Loucy (cell line): ENCODE results near the gene ADAMTSL2.

Source experiments
- H2AFZ ChIP-seq: fragments of 200-600 bp; sonication (generic); 2 replicates; pipeline ENCODE4 v1.6.0; 2016; ENCODE audit warnings: antibody characterized with exemption, mild to moderate bottlenecking, low read length, moderate library complexity
- H3F3A ChIP-seq: fragments of 200-600 bp; 2 replicates; pipeline ENCODE4 v1.6.0; 2016; ENCODE audit warnings: antibody characterized with exemption, low read depth, mild to moderate bottlenecking
- H3K27me3 ChIP-seq: fragments of 200-600 bp; sonication (generic); 2 replicates; pipeline ENCODE4 v1.6.1; 2014; ENCODE audit warnings: low read length, mild to moderate bottlenecking; ENCODE audit not compliant: insufficient read depth, poor library complexity, severe bottlenecking
- H3K36me3 ChIP-seq: fragments of 200-600 bp; sonication (generic); 2 replicates; pipeline ENCODE4 v1.6.1; 2016; ENCODE audit warnings: low read length; ENCODE audit not compliant: insufficient read depth
- H3K4me1 ChIP-seq: fragments of 200-600 bp; sonication (generic); 2 replicates; pipeline ENCODE4 v1.5.1; 2014; ENCODE audit warnings: low read length, mild to moderate bottlenecking; ENCODE audit not compliant: insufficient read depth, poor library complexity, severe bottlenecking
- H3K4me2 ChIP-seq: fragments of 200-600 bp; sonication (generic); 2 replicates; pipeline ENCODE4 v1.6.0; 2014; ENCODE audit warnings: antibody characterized with exemption, low read length, low read depth, mild to moderate bottlenecking; ENCODE audit not compliant: poor library complexity, severe bottlenecking
- H3K4me3 ChIP-seq: fragments of 200-600 bp; sonication (generic); 2 replicates; pipeline ENCODE4 v1.5.1; 2014; ENCODE audit warnings: low read length, mild to moderate bottlenecking, mixed read lengths; ENCODE audit not compliant: poor library complexity, severe bottlenecking
- H3K79me2 ChIP-seq: fragments of 200-600 bp; sonication (generic); 2 replicates; pipeline ENCODE4 v1.6.1; 2014; ENCODE audit warnings: low read length; ENCODE audit not compliant: insufficient read depth
- H3K9ac ChIP-seq: fragments of 200-600 bp; sonication (generic); 2 replicates; pipeline ENCODE4 v1.6.0; 2014; ENCODE audit warnings: mild to moderate bottlenecking, low read depth, low read length, moderate library complexity; ENCODE audit not compliant: poor library complexity, severe bottlenecking
- H3K9me2 ChIP-seq: fragments of 200-600 bp; sonication (generic); replicated peaks from 2 replicates; pipeline ENCODE4 v1.6.1; 2016; ENCODE audit warnings: low read depth, low read length, mixed read lengths
- H3K9me3 ChIP-seq: fragments of 200-600 bp; sonication (generic); 2 replicates; pipeline ENCODE4 v1.6.1; 2014; ENCODE audit warnings: mild to moderate bottlenecking, antibody characterized with exemption, low read length, low read depth; ENCODE audit not compliant: insufficient read depth
- H4K20me1 ChIP-seq: fragments of 200-600 bp; sonication (generic); 2 replicates; pipeline ENCODE4 v1.6.0; 2014; ENCODE audit warnings: antibody characterized with exemption, low read length, mild to moderate bottlenecking; ENCODE audit not compliant: insufficient read depth, poor library complexity, severe bottlenecking
- EZH2phosphoT487 ChIP-seq: fragments of 200-600 bp; IDR thresholded peaks from 2 replicates; pipeline ENCODE4 v1.6.1; 2018; ENCODE audit warnings: antibody characterized with exemption, mild to moderate bottlenecking, moderate library complexity, borderline replicate concordance
- TF ChIP-seq, protein P1 (sequence below): fragments of 200-600 bp; sonication (generic); conservative IDR thresholded peaks from 2 replicates; pipeline ENCODE4 v1.5.1; 2014; ENCODE audit warnings: mild to moderate bottlenecking, antibody characterized with exemption, low read length

Gene ADAMTSL2

DNA sequence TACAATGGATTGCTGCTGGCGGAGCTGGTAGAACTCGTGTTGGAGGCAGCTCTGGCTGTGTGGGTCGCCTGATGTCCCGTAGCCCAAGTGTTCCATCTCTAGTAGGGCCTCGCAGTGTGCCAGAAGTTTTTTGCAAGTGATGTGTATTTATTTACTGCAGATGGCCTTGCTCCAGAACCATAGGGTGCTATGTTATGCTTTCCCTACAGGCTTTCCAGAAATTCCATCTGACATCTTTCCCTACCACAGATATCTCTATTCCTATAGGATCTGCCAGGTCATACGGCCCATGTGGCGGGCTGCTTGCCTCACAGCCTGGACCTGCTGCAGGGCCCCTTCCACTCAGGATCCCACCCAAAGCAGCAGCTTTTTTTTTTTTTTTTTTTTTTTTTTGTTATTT, 16.9 kb downstream of the ADAMTSL2 start:
- H3K9me3 ChIP-seq = no peaks in the 10 kb centered on the region
- no peak for TF ChIP-seq EZH2phosphoT487
- TF ChIP-seq, protein P1, sequence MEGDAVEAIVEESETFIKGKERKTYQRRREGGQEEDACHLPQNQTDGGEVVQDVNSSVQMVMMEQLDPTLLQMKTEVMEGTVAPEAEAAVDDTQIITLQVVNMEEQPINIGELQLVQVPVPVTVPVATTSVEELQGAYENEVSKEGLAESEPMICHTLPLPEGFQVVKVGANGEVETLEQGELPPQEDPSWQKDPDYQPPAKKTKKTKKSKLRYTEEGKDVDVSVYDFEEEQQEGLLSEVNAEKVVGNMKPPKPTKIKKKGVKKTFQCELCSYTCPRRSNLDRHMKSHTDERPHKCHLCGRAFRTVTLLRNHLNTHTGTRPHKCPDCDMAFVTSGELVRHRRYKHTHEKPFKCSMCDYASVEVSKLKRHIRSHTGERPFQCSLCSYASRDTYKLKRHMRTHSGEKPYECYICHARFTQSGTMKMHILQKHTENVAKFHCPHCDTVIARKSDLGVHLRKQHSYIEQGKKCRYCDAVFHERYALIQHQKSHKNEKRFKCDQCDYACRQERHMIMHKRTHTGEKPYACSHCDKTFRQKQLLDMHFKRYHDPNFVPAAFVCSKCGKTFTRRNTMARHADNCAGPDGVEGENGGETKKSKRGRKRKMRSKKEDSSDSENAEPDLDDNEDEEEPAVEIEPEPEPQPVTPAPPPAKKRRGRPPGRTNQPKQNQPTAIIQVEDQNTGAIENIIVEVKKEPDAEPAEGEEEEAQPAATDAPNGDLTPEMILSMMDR = no peak
- no peaks in the 10 kb centered on the region for H3F3A ChIP-seq
- no peak overlapping the region for H3K4me3 ChIP-seq
- no peaks in the 10 kb centered on the region for H3K79me2 ChIP-seq
- no peaks in the 10 kb centered on the region for H3K27me3 ChIP-seq
- H3K4me1 ChIP-seq = peaks cover 7% of the 10 kb centered on the region
- H3K9ac ChIP-seq = no peak overlapping the region
- no peaks in the 10 kb centered on the region for H3K36me3 ChIP-seq
- no peak overlapping the region for H3K4me2 ChIP-seq
- no peak overlapping the region for H2AFZ ChIP-seq
- no peaks in the 10 kb centered on the region for H3K9me2 ChIP-seq
- H4K20me1 ChIP-seq = no peaks in the 10 kb centered on the region

DNA sequence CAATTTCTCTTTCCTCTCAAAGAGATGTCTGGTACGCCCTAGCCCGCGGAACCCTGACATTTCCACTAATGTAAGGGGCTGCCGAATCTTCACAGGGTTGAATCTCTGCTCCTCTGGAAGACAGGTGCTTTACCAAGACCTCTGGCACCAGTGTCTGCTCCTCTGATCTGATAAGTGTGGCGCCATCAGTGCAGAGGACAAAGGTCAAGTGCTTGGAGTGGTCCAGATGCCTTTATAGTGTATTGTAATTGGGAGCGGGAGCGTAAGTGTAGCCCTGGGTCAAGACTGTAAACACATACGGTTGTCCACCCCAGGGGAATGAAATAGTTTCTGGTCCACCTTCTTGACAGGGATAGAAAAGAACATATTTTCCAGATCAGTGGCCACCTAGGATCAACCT, 17.7 kb downstream of the ADAMTSL2 start:
- TF ChIP-seq EZH2phosphoT487 = no peak
- TF ChIP-seq, protein P1 = no peak
- Histone ChIP-seq H3K27me3 (no peaks in the 10 kb centered on the region), H3K4me1 (peaks cover 15% of the 10 kb centered on the region), H2AFZ (no peak overlapping the region), H3K4me2 (no peak overlapping the region), H3K9ac (no peak overlapping the region), H3K79me2 (no peaks in the 10 kb centered on the region), H3F3A (no peaks in the 10 kb centered on the region), H4K20me1 (no peaks in the 10 kb centered on the region), H3K4me3 (no peak overlapping the region), H3K36me3 (no peaks in the 10 kb centered on the region), H3K9me2 (no peaks in the 10 kb centered on the region), H3K9me3 (no peaks in the 10 kb centered on the region)

GRCh38 chr9:133553123-133553522, 18.6 kb downstream of the ADAMTSL2 start:
- H3K79me2 ChIP-seq = no peaks in the 10 kb centered on the region
- no peak overlapping the region for H3K4me3 ChIP-seq
- H3K9me3 ChIP-seq = no peaks in the 10 kb centered on the region
- H2AFZ ChIP-seq = no peak overlapping the region
- no peaks in the 10 kb centered on the region for H3K9me2 ChIP-seq
- no peak overlapping the region for H3K4me2 ChIP-seq
- H3K36me3 ChIP-seq = no peaks in the 10 kb centered on the region
- H3F3A ChIP-seq = no peaks in the 10 kb centered on the region
- no peaks in the 10 kb centered on the region for H3K27me3 ChIP-seq
- no peak overlapping the region for H3K9ac ChIP-seq
- H4K20me1 ChIP-seq = no peaks in the 10 kb centered on the region
- peaks cover 24% of the 10 kb centered on the region for H3K4me1 ChIP-seq
- TF ChIP-seq, protein P1 = no peak
- no peak for TF ChIP-seq EZH2phosphoT487
